NCI-H460 (cell line): ENCODE data around the gene PTP4A2. TPM values are rescaled to one million over a fixed set of nuclear protein-coding genes. Genes with fewer than 3 reads are reported as not detected.

ENCODE experiments used
- DNase-seq: peaks from one replicate; pipeline ENCODE4 v3.0.0-alpha.2; 2016; ENCODE audit warnings: low read depth; ENCODE audit errors: extremely low read depth
- polyA plus RNA-seq: library from polyadenylated mRNA; depleted of rRNA; stranded (reverse); fragments of >200 nt; gene quantifications from 2 replicates; pipeline ENCODE4 v1.2.3, GENCODE V29; 2014; cell fraction: nucleus; rRNA removed
- total RNA-seq: library from RNA; depleted of rRNA; stranded (reverse); fragments of >200 nt; shearing (Covaris generic); gene quantifications from 2 replicates; pipeline ENCODE4 v1.2.3, GENCODE V29; 2014; rRNA removed

The PTP4A2 gene
- 557 and 579 TPM in 2 replicates for total RNA-seq
- polyA plus RNA-seq, result 317 and 417 TPM in 2 replicates

DNA sequence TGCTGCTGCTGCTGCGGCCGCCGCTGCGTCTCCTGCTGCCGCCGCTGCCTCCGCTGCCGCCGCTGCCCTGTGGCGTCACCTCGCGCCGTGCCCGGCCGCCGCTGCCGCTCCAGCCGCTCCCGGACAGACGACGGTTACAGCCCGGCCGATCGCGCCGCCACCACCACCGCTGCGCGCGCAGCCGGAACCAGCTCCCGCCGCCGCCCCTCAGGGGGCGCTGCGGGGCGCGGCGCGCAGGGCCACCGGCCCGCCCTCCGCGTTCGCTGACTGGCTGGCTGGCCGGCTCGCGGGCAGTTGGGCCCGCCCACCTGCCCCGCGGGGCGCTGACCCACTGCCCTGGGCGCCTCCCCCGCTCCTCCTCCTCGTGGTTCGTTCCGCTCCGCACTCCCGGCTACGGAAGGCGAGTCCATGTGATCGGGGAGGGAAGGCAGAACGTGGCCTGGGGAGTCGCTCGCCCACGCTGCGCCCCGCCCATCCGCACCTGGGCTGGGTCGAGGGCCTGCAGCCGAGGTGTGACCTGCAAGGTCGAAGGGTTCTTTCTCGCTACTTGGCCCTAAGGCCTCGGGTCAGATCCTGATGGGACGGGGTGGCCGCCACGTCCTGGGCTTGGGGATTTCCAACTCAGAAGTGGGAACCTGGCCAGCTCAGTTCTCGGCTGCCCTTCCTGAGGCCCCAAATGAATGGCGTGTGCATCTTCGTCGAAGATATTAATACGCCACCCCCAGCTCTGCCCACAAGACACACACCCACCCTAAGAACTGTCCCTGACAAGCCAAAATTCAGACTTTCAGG is at the start of gene PTP4A2:
Gene PTP4A2 (minus strand): TSS at position 185 of the 792 bp plus-strand sequence. CDS start 19,303 bp downstream, outside the sequence.
- DNase-seq, result peak; percentile 92

GRCh38 chr1:31987135-31987619 is 49.0 kb upstream of the PTP4A2 start:
- DNase-seq, result no peak

GRCh38 chr1:31985430-31985829 is 47.3 kb upstream of the PTP4A2 start:
- no peak for DNase-seq

- no peak for DNase-seq
Measured at GRCh38 chr1:31984419-31985347, 46.5 kb upstream of the PTP4A2 start.

DNA sequence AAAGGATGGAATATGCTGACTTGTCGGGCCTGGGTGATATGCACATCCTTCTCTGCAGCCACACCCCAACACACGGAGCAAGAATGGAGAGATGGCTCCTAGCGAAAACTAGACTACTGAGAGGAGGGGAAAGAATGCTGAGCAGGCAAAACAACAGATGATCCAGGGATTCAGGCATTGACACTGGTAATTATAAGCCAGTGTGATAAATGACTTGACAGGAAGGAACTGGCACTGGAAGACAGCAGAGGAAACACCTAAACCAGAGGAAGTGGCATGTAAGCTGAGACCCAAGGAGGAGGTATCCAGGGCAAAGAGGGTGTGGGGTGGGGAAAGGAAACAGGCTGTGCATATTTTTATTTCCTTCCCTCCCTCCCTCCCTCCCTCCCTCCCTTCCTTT is 43.8 kb upstream of the PTP4A2 start:
- DNase-seq, result no peak

GRCh38 chr1:31981456-31981839 is 43.3 kb upstream of the PTP4A2 start:
- DNase-seq, result no peak

GRCh38 chr1:31980835-31981455 is 42.8 kb upstream of the PTP4A2 start:
- DNase-seq, result no peak

DNA sequence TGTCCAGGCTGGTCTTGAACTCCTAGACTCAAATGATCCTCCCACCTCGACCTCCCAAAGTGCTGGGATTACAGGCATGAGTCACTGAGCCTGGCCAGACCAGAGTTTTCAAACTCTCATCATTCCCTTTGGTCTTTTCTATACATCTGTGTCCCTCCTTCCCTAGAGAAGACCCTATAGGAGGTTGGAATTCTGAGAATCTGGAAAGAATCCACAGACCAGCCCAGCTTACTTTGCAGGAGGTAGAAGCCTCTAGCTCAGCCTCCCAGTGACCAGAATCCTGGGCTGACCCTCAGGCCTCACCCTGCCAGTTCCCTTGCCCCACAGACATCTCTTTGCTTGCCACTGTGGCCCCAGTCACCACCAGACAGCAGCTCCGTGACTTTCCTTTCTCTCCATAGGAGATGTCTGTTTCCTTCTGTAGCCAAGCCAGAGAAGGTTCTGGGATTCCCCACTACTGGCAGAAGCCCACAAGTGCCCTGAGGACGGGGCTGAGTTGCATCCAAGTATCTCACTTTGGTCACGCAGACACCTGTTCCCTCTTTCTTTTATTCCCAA is 40.8 kb upstream of the PTP4A2 start:
- DNase-seq, result no peak

- DNase-seq, result no peak
Measured at GRCh38 chr1:31977385-31978131, 39.4 kb upstream of the PTP4A2 start.

- no peak for DNase-seq
Measured at GRCh38 chr1:31976401-31976800, 38.2 kb upstream of the PTP4A2 start.

DNA sequence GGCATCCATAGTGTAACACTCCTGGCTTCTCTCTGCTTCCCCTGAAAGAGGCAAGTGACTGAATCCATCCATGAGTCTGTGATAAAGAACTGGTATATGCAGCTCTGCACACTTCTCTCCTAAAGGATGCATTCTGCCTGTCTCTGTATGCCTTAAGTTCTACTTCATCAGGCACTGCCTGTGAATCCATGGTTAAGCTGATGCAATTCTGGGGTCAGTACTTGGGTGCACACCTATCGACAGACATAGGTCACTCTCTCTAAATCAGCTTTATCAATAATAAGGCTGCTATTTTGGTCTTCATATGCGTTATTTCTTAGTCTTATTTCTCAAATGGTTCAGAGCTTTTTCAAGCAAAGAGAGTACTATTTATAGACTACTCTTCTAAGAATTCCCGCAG is 32.7 kb upstream of the PTP4A2 start:
- no peak for DNase-seq

- no peak for DNase-seq
Measured at GRCh38 chr1:31961536-31961935, 23.4 kb upstream of the PTP4A2 start.

DNA sequence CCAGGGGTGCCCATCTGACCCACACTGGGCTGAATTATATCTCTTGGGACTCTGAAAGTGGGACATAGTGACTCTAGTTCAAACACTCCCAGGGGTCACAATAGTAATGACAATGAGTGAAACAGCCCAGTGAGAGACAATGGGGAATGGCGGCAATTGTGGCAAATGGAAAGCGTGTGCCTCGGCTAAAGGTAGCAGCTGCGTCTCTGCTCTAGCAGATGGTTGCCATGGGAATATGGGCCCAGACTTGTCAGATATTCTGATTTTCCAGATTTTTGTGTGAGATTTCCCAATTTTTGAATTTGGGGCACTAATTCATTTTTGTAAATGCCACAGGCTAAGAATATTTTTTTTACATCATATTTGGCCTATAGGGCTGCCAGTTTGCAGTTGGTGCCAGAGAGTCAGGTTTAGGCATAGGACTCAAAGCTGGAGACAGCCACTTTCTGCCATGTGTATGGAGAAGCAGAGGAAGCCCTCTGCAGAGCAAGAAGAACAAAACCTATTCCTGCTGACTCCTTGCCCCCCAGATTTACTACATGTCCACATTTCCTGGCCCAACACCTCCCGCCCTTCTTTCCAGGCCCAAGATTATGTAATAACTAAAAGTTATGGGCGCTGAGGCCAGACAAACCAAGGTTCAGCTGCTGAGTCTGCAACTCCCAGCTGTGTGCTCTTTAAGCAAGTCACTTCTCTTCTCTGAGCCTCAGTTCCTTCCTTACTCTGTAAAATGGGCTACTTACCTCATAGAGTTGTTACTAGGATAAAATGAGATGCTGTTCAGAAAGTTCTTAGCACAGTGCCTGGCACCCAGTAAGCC is 21.6 kb upstream of the PTP4A2 start:
- no peak for DNase-seq

DNA sequence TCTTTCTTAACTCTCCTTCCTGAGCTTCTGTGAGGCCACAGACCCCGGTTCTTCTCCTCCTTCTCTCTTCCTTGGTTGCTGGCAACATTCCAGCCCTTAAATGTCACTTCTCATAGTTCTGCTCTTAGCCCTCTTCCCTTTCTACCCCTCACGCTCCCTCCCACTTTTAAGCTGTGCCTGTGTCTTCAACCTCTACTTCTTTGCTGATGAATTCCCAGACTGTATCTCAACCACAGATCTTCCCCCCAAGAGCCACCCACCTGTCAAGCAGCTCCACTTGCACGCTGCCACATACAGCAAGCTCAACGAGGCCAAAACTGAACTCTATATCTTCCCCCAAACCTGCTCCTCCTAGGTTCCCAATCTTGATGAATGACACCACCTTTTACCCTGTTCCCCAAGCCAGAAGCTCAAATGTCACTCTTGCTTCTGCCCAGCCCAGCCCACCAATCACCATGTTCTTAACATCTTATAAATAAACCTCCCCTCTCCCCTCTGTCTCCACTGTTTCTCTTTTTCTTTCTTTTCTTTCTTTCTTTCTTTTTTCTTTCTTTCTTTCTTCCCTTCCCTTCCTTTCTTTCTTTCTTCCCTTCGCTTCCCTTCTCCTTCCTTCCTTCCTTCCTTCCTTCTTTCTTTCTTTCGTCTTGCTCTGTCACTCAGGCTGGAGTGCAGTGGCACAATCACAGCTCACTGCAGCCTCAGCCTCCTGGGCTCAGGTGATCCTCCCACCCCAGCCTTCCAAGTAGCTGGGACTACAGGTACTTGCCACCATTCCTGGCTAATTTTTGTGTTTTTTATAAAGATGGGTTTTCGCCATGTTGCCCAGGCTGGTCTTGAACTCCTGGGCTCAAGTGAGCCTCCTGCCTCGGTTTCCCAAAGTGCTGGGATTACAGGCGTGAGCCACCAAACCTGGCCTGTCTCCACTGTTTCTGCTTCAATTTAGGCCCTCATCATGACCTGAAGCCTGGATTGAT is 19.8 kb upstream of the PTP4A2 start:
- no peak for DNase-seq

DNA sequence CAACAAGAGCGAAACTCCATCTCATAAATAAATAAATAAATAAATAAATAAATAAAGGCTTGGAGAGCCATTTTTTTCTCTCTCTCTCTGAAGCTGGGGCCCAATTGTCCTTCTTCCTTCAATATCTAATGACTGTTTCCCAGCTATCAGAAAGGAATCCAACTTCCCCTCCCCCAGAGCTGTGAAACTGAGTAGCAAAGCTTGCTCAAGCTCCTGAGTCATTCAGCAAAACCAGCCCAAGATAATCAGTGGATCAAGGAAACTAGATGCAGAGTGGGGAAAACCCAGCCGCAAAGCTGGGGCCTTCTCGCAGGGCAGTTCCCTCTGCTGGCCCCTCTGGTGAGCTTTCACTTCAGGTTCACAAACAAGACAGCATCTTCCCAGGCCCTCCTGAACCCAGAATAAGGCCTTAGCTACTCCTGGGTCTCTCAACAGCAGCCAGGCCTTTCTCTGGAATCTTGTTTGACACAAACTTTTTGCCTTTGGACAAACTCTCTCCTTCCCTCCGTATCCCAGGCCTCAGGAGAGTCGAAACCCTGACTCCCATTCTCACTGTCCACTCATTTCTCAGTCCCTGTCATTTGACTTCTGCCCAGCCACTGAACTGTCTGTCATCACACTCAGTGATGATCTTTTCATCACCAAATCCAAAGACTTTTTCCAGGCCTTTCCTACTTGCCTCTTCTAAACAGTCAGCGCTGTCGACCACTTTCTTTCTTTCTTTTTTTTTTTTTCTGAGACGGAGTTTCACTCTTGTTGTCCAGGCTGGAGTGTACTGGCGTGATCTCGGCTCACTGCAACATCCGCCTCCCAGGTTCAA is 18.0 kb upstream of the PTP4A2 start:
- DNase-seq, result peak; percentile 97

GRCh38 chr1:31954607-31955283 is 16.6 kb upstream of the PTP4A2 start:
- peak; percentile 97 for DNase-seq
